GM19455 (cell line): ENCODE results near the gene ZNF492.
"Not testable (repeated sequence)": the region's sequence is repeated elsewhere in the genome, so short reads cannot be mapped to it uniquely, and the experiment has no call there.

Source experiments
- ATAC-seq: cut with Tn5 transposase; IDR thresholded peaks from one replicate; pipeline ENCODE4 v1.9.1; 2021; ENCODE audit not compliant: unreplicated experiment

ZNF492 gene

DNA sequence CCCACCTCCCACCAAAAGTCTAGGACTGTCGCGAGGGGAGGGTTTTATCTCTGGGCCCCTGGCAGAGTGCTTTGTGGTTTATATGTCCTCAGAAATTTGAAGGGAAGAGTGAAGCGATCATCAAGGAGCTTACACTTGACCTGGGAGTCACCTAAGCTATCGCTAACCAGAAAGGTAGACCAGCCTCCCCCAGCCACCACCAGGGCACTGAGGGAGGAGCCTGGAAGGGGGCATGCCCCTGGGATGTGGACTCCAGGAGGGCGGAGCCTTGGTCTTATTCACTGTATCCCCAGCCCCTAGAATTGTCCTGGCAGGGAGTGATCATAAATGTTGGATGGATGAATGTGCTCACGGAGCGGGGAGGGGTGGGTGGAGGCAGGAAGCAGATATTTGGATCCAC lies 16.9 kb upstream of the ZNF492 start:
- not testable (repeated sequence) for ATAC-seq

DNA sequence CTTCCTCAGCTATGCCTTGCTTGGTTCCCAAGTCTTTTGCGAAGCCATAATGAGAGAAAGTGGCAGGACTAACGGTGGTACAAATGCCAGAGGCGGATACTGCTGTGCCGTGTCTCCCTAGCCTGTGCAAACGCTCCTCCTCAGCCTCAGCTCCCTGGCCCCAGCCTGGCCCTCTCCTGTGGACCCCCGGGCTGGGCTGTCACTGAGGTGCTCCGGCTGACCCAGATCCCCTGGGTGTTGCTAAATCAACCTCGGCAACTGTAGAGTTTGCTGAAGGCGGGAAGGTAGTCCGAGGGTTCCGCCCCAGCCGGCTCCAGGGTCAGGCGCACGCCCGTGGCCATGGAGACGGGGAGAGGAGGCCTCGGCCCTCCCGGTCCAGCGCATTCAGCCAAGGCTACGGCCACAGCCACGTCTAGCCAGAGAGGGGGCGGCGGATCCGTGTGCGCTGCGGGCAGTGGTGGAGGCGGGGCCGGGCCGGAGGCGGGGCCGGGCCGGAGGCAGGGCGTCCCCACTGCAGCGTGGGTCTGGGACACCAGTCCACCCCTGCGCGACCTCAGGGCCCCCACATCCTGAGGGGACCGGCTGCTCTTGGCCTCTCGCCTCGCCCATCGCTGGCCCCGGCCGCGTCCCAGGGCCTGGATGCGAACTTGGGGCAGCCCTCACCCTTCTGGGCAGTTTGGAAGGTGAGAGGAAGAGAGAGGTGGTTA lies 16.4 kb upstream of the ZNF492 start:
- ATAC-seq: no peak

DNA sequence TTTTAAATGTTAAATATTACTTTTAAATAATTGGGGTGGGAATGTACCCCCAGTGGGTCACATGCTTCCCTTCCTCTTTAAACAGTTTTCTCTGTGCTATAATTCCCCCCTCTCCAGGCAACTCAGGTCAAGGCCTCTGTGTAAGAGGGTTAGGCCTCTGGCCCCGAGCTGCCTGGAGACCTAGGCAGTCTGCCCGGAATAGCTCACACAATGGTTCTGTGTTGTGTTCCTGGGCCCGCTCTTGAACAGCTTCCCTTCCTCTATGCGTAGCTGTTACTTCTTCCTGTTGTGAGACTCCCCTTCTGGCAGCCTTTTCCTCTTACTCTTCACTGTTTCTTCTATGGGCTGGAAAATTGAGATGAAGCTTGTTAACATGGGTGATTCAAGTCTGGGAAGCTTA lies 14.8 kb upstream of the ZNF492 start:
- no peak for ATAC-seq

DNA sequence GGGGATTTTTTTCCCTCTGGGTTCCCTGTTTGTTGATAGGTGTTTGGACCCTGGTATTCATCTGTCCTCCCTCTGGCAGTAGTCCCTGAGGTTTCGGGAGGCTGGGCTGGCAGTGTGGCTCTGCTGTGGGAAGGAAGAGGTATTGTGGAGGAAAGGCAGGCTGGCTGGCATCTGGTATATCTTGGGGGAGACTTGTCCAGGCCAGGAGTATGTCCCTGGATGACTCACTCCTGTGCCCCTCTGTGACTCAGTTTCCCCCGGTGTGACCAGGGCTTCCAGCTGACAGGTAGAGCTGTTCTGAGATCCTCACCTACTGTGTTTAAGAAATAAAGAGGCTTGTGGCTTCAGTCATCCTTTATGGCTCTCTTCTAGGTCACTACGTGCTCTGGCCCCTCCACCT lies 14.2 kb upstream of the ZNF492 start:
- no peak for ATAC-seq

DNA sequence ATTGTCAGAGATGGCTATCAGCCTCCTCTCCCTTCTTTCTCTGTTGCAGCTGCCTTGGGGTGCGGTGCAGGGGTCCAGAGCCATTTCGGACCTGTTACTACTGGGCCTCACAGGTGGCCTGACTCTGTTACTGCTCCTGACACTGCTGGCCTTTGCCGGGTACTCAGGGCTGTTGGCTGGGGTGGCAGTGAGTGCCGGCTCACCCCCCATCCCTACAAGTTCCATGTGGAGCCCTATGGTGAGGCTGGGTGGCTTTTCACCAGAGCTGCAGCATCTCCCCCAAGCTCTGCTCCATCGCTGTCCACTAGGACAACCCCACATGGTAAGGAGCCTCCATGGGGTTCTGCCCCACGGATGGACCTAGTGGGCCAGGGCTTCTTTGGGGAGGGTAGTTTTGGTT lies 13.7 kb upstream of the ZNF492 start:
- ATAC-seq: no peak

DNA sequence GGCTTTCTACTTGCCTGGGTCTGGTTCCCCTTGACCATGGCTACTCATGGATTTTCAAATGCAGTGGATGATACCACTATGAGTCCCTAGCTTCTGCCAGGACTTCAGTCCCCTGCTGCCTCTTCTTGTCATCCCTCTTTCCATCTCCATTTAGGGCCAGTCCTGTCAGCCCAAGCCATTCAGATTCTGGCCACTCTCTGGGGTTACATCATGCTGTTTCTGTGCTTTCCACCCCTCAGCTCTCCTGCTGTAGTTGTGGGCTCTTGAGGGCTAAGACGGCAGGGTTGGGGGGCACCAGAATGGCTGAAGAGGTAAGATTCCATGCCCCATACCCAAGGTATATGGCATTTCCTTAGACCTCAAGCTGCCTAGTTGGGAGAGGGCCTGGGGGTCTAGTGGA lies 13.2 kb upstream of the ZNF492 start:
- no peak for ATAC-seq

DNA sequence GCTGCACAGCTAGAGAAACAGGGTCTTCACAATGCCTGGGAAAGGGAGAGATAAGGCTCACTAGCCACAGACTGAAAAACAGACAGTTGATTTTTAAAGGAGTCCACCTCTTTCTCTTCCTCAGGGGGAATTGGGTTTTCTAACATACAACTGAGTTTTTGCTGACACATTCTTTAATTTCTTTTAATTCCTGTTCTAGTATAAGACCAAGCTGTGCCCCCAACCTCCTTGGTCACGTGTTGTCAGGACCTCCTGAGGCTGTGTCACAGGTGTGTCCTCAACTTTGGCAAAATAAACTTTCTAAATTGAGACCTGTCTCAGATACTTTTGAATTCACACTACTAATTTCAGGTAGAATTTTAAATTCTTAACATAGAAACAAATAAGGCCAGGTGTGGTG lies 12.1 kb upstream of the ZNF492 start:
- ATAC-seq: no peak

DNA sequence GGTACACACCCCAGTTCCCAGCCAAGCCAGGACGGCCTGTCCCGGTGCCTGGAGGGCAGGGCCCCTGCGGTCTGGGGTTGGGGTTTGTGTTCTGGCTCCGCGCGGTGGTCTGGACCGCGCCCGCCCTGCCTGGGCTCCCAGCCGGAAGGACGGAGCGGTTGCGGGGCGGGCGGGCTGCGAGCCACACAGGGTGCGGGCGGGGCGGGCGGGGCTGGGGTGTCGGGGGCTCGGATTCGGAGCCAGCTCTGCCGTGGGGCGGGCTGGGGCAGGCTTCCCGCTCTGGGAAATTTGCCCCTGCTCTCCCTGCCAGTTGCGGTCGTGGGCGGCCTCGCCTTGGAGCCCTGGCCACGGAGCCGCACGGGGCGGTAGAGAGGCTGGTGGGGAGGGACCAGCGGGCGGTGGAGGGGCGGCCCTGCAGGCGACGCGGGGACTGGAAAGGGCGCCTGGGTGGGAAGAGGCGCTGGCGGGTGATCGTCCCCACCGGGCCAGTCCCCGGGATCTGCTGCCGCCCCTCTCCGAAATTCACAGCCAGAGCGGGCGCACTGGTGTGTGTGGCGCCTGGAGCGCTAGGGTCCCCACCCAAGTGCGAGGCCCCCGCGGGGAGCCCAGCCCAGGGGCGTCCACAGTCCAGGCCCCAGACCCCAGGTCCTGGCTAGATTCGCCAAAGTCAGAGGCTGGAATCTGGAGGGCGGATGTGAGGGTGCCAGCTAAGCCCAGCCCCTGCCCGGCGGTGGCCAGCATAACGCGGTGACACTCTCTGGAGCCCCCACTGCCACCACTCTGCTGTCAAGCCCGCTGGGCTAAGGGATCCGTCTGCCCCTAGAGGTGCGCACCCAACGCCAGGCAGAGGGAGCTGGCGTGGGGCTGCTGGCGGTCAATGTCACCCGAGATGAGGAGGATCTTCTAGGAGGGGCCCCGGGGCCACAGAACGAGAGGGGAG lies 11.0 kb upstream of the ZNF492 start:
- ATAC-seq: no peak

DNA sequence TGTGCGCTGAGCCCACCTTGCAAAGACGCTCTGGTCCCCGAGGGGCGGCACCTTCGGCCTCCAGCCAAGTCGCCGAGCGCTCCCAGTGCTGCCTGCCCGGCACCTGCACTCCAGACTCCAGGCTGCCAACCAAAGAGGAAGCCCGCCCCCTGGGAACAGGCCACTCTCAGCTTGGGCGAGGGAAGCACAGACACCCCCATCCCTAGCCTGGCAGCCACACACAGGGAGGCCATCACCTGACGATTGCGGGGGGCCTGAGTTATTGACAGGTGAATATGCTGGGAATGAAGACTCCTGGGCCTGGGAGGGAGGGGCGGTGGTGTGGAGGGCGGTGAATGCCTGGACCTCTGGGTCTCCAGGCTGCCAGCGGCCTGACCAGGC lies 10.3 kb upstream of the ZNF492 start:
- no peak for ATAC-seq

DNA sequence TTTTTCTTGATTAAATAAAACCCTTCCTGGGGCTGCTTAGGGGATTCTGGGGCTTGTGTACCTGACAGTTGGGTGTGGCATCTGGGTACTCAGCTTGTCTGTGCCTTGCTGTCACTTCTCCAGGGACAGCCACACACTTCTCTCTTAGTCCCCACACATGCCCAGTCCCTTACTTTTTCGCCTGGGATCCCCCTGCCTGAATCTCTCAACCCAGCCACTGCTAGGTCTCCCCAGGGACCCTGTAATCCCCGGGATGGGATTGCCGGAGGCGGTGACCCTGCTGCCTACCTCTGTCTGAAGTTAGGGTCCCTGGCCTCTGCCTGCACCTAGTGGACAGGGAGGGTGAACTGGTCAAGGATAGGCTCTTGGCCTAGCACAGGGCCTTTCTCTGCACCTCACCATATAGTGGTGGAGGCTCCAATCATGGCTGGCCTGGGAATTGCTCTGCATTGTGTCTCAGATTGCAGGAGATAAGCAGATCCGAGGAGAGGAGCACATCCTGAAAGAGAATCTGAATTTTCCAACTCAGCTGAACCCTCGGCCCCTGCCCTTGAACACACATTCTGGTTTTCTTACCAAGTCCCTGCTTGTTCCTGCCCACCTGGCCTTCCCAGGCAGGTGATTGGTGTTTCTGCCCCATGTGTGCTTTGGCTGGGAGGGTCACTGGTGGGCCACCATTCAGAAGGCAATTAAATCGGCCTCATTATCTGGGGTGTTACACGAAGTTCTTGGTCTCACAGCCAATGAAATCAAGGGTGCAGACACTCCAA lies 8.7 kb upstream of the ZNF492 start:
- no peak for ATAC-seq

DNA sequence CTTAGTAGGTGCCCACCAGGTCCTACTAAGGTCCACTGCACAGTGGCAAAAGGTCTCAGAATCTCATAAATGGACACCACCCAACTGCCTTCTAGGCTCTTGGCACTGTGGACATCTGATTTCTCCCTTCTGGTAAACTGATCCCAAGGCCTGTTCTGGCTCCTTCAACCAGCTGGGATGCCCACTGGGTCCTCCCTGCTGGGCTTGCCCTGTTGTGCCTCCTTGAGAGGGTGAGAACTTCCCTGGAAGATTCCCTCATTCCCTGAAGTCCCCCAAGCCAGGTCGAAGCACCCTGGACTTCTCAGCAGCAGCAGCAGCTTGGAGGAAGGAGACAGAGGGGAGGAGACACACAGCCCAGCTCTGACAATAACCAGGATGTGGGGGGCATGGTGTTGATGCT lies 6.6 kb upstream of the ZNF492 start:
- no peak for ATAC-seq

DNA sequence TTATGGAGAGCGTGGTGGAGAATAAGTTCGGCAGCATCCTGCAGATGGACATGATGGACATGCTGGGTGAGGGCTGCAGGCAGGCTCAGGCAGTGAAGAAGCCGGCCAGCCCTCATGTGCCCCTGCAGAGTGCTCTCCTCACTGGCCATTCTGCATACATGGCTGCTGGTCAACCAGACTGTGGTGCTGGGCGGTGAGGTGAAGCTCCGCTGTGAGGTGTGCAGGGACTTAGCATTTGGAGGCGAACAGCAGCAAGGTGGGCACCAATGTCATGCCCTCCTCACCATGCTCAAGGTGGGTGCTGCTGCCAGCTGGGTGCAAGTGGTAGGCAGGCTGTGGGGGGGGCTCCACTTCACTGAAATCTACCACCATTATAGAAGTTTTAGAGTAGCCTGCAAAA lies 5.7 kb upstream of the ZNF492 start:
- ATAC-seq: no peak

DNA sequence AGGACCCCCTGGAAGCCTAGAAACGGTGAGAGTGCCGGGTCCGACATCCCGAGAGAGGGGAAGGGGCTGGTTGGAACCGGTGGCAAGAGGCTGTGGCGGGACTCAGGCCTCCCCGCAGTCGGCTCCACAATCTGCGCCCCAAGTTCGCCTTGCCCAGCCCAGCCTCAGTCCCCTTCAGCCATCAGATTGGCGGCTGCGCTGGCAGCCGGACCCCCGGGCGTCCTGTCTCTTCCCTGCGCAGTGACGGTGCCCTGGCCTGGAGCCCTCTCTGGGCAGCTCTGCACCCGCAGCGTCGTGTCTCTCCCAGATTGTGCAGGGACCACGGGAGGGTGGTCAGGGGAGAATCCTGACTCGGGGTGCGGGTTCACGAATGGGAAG lies 315 bp downstream of the ZNF492 start:
- no peak for ATAC-seq

DNA sequence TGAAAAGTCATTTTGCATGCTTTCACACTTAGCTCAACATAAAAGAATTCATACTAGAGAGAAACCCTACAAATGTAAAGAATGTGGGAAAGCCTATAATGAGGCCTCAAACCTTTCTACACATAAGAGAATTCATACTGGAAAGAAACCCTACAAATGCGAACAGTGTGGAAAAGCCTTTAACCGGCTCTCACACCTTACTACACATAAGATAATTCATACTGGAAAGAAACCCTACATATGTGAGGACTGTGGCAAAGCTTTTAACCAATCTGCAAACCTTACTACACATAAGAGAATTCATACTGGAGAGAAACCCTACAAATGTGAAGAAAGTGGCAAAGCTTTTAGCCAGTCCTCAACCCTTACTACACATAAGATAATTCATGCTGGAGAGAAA lies 51.4 kb downstream of the ZNF492 start:
- not testable (repeated sequence) for ATAC-seq

DNA sequence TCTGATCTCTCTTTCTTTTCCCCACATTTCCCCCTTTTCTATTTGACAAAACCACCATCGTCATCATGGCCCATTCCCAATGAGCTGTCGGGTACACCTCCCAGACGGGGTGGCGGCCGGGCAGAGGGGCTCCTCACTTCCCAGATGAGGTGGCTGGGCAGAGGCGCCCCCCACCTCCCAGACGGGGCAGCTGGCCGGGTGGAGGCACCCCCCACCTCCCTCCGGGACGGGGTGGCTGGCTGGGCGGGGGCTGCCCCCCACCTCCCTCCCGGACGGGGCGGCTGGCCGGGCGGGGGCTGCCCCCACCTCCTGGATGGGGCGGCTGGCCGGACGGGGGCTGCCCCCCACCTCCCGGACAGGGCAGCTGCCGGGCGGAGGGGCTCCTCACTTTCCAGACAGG lies 68.5 kb downstream of the ZNF492 start:
- not testable (repeated sequence) for ATAC-seq

DNA sequence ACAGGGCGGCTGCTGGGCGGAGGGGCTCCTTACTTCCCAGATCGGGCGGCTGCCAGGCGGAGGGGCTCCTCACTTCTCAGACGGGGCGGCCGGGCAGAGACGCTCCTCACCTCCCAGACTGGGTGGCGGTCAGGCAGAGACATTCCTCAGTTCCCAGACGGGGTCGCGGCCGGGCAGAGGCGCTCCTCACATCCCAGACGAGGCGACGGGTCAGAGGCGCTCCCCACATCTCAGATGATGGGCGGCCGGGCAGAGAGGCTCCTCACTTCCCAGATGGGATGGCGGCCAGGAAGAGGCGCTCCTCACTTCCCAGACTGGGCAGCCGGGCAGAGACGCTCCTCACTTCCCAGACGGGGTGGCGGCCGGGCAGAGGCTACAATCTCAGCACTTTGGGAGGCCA lies 69.0 kb downstream of the ZNF492 start:
- ATAC-seq: not testable (repeated sequence)

DNA sequence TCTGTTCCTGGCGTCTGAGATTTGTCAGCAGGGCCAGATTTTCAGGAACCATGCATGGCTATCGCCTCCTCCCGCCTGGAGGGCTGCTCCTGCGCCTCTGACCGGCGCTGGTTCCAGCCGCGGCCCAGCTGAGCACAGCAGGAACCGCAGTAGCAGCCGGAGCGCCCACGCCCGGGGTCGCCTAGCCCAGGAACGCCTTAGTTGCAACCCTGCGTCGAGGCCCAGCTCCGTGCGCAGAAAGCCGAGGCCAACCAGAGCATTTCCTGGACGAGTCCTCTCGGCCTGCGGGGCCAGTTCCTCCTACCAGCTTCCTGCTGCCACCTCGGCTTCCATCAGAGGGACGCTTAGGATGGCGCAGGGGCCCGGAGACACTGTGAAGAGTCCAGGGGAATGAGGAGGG lies 74.9 kb downstream of the ZNF492 start:
- no peak for ATAC-seq
